ENCODE measurements around the gene CHCHD6.
"Not testable (repeated sequence)": the region's sequence is repeated elsewhere in the genome, so short reads cannot be mapped to it uniquely, and the experiment has no call there.

Gene CHCHD6

DNA sequence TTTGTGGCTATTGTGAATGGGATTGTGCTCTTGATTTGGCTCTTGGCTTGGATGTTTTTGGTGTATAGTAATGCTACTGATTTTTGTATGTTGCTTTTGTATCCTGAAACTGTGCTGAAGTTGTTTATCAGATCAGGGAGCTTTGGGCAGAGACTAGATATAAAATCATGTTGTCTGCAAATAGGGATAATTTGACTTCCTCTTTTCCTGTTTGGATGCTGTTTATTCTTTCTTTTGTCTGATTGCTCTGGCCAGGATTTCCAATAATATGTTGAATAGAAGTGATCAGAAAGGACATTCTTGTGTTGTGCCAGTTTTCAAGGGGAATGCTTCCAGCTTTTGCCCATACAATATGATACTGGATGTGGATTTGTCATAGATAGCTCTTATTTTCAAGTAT lies 66.1 kb downstream of the CHCHD6 start:
- no peak for DNase-seq

- no peak for DNase-seq
These were observed 69.1 kb downstream of the CHCHD6 start for GRCh38 chr3:126773167-126773566.

DNA sequence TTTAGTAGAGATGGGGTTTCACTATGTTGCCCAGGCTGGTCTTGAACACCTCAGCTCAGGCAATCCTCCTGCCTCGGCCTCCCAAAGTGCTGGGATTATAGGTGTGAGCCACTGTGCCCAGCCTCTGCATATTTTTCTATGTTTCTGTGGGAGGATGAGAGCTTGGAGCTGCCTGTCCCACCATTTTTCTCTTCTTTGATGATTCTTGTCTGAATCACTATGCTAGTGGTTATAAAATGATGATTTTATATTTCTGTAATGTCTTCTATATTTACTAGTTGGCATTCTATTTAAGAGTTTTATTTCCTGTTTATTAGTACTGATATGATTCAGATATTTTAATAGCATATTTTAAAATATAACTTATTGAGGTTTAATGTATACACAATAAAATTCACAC lies 69.7 kb downstream of the CHCHD6 start:
- DNase-seq, result no peak

DNA sequence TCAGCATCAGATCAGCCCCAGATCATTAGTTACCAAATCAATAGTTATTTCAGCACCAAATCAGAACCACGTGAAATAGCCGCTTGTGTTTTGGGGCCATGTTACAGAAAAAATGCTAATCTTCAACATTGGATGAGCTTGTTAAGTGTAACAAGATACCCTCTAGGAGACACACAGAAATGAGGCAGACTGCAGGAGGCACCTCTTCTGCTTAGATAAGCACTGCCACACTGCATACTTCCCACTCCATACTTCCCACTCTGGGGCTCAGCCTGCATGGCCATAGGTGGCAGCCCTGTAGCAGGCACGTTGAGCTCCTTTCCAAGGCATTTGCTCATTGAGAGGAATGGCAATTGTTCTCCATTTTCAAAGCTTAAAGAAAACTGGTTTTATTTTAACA lies 73.3 kb downstream of the CHCHD6 start:
- no peak for DNase-seq

GRCh38 chr3:126780666-126781065 lies 76.6 kb downstream of the CHCHD6 start:
- no peak for DNase-seq

GRCh38 chr3:126781406-126781805 lies 77.4 kb downstream of the CHCHD6 start:
- DNase-seq, result no peak

DNA sequence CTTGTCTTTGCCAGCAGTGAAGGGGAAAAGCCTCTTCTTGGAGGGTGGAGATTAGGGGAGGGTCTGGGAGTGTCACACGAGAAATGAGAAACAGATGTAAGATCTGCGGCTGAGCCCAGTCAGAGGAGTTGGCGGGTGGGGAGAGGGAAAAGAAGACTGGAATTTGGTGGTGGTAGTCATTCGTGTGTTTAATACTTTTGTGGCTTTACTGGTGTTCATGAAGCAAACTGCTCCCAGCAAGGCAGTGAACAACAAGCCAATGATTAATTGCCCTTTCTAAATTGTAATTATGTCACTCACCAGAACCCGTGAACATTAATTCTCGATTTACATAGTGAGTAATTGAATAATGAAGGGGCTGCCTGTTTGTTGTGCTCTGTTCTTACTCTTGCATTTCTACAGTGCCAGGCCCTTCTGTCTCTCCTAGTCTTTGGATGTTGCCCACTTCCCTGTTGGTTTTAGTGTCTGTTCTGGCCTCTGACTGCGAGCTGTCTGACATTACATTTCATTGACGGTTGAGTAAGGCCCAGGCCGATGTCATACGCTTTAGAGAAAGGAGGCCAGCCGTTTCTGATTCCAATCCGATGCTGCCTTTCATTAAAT lies 78.0 kb downstream of the CHCHD6 start:
- DNase-seq, result no peak

GRCh38 chr3:126782536-126782935 lies 78.5 kb downstream of the CHCHD6 start:
- DNase-seq, result no peak

GRCh38 chr3:126784254-126784653 lies 80.2 kb downstream of the CHCHD6 start:
- DNase-seq, result no peak

- not testable (repeated sequence) for DNase-seq
These were observed 87.3 kb downstream of the CHCHD6 start for GRCh38 chr3:126791320-126791719.

DNA sequence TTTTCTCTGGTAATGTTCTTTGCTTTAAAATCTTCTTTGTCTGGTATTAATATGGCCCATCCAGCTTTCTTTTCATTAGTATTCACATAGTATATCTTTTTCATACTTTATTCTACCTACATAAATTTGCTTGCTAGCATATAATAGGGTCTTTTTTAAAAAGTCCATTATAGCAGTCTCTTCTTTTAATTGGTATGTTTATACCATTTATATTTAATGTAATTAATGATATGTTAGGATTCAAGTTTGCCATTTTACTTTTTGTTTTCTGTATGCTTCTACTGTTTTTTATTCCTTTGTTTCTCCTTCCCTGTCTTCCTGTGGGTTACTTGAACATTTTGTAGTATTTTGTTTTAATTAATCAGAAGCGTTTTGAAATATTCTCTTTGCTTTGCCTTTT lies 89.0 kb downstream of the CHCHD6 start:
- no peak for DNase-seq

- DNase-seq, result no peak
These were observed 93.5 kb downstream of the CHCHD6 start for GRCh38 chr3:126797563-126797962.

DNA sequence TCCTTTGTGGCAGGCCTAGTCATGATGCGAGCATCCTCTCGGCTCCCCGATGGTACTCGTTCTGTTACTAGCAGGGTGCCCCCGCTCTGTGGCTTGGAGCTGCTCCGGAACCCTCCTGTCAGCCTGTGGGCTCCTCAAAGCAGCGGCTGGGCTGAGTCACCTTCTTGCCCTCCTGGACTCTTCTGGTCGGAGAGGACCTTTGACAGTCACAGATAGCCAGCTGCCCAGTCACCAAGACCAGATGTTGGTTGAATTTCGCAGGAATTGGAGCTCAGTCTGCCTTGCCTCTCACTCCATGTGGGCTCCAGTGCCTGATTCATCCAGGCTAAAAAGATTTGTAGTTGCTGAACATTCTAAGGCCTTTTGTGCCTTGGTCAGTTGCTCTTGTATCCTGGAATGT lies 94.5 kb downstream of the CHCHD6 start:
- DNase-seq, result no peak

DNA sequence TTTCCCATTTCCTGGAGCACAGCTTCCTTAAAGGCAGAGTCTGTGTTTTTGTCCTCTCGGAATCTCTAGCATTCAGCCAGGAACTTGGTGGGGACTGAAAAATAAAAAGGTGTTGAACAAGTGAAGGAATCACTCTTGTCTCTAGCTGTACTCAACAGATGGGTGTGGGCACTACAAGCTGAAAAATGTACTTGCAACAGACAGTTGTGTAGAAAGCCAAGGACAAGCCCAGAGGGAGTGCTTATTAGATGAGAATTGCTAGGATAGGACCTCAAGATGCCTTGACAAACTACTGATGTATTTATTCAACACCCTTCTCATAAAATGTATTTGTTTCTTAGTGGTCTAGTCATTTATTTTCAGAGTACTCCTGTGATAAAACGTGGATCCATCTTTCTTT lies 95.1 kb downstream of the CHCHD6 start:
- no peak for DNase-seq

GRCh38 chr3:126801312-126801711 lies 97.3 kb downstream of the CHCHD6 start:
- DNase-seq, result not testable (repeated sequence)

DNA sequence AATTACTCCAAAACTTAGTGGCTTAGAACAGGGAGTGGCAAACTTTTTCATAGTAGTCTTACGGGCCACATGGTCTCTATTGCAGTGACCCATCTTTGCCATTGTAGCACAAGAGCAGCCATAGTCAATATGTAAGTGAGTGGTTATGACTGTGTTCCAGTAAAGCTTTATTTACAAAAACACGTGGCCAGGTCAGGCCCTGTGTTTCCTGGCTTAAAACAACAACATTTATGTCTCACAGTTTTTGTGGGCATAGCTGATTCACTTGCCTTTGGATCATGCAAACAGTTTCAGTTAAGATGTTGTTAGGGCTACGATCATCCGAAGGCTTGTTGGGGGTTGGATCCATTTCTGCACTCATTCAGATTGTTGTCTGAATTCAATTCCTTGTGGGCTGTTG lies 103.8 kb downstream of the CHCHD6 start:
- DNase-seq, result no peak

GRCh38 chr3:126811530-126811929 lies 107.5 kb downstream of the CHCHD6 start:
- DNase-seq, result no peak

DNA sequence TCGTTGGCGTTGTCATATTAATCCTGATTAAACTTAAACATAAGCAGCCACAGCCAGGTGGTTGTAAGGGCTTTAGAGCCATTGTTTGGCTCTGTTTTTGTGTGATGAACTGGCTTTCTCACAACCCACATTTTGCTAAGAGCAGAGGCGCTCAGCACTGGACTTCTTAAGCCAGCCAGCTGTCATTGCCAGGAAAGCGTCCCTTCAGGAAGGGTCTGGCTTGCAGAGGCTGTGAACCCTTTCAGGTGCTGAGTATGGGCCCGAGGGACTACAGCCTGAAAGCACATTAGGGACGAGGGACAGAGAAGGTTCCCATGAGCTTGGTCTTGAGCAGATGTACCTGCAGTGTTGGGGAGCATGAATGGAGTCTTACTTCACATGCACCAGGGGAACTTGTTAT lies 112.3 kb downstream of the CHCHD6 start:
- no peak for DNase-seq

GRCh38 chr3:126816986-126817777 lies 113.1 kb downstream of the CHCHD6 start:
- DNase-seq, result no peak

DNA sequence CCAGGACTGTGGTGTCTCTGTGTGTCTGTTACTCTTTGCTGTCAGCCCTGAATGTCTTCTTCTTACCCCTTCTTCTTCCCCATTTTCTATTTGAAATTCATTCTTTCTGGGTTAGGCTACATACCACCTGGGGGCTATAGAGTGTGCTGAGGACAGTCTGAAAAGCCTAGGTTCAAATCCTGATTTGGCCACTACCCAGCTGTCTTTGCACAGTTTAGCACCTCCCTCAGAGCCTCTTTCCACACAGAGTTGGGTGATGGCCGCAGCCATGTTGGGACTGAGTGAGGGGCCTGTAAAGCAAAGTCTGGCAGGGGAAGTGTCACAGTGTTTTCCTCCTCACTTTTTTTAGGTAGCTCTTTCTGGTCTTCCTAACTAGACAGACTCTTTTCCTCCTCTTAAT lies 113.7 kb downstream of the CHCHD6 start:
- DNase-seq, result no peak

GRCh38 chr3:126818400-126819095 lies 114.5 kb downstream of the CHCHD6 start:
- no peak for DNase-seq

GRCh38 chr3:126826693-126827092 lies 122.7 kb downstream of the CHCHD6 start:
- DNase-seq, result no peak

- no peak for DNase-seq
These were observed 123.1 kb downstream of the CHCHD6 start for GRCh38 chr3:126827121-126827520.

- DNase-seq, result no peak
These were observed 124.3 kb downstream of the CHCHD6 start for GRCh38 chr3:126828306-126828705.

Measured in inflammatory macrophage treated with lipopolysaccharide for 1 hour (primary cell).